Suprapubic skin (tissue), 3 donors: ENCODE measurements around the gene ASB6.

Source experiments
- CTCF ChIP-seq, 2 donors: fragments of 200-600 bp in 1 of 2; fragments of 450-650 bp in 1 of 2; sonication (generic) in 1 of 2; IDR thresholded peaks; one replicate each; pipeline ENCODE4 v1.5.1; 2016 to 2019; ENCODE audit warnings: antibody characterized with exemption in 2 of 2, mild to moderate bottlenecking in 1 of 2, moderate library complexity in 1 of 2
- EP300 ChIP-seq: sonication (generic); formaldehyde crosslinking; IDR thresholded peaks from one replicate; pipeline ENCODE4 v1.6.1; 2017; ENCODE audit warnings: antibody characterized with exemption
- POLR2A ChIP-seq, 2 donors: fragments of 450-650 bp; IDR thresholded peaks; one replicate each; pipeline ENCODE4 v1.6.1; 2017; ENCODE audit warnings: antibody characterized with exemption in 2 of 2, mild to moderate bottlenecking in 2 of 2, moderate library complexity in 2 of 2

- TF ChIP-seq CTCF (IDR thresholded peaks at IDR 0.05): peak; percentile 93 to 97
- TF ChIP-seq POLR2A (IDR thresholded peaks at IDR 0.05): no peak
- TF ChIP-seq EP300: no peak
Measured at GRCh38 chr9:129610473-129611306, 31.3 kb downstream of the ASB6 start.
